GM04504 (cell line): ENCODE data around the gene CADPS.

Experiments used
- DNase-seq: peaks from one replicate; pipeline ENCODE4 v3.0.0-alpha.2; 2012; ENCODE audit warnings: low read depth

The CADPS gene

DNA sequence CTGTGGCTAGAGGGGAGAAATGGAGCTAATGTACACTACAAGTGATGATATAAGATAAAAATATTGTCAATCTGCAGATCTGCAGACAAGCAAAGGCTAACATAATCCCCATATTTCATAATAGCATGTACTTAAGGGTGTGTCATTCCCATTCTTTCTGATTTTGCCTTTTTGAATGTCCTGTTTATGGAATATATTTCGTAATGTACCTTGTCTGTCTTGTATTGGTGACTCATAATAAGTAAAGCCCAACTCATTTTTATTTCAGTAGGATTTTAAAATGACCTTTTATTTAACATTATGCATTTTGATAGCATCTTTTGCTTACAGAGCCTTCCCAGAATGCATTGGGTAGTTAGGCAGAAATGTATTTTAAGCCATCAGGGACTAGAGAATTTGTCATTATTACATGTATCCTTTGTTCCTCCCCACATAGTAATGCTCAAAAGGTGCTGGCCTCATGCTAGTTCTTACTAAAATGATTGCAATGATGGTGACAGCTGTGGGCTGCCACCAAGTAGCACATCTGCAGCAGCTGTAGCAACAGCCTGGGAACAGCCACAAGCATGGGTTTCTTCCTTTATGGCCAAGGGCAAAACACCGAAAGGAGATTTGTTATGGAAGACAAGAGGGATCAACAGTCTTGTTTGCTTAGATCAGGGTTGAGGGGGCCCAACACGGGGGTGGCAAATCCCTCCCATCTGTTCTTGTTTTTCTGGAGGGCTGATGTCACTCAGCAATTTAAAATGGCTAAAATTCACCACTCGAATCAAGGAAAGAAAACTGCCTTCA is 188.5 kb downstream of the CADPS start:
- no peak for DNase-seq

DNA sequence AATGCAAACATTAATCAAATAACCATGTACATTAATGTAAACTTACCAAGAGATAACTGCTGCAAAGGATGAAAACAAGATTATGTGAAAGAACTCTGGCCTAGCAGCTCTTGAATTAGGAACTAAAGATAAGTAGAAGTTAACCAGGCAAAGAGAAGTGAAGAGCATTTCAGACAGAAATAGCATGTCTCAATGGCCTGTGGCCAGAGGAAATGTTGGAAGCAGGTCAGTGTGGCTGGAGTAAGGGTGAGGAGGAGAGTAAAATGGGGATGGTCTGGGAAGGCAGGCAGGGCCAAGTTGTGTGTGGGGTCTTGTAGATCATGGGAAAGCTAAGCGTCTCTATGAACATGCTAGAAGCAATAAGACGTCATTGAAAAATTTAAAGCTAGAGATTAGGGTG is 192.4 kb downstream of the CADPS start:
- DNase-seq = no peak

DNA sequence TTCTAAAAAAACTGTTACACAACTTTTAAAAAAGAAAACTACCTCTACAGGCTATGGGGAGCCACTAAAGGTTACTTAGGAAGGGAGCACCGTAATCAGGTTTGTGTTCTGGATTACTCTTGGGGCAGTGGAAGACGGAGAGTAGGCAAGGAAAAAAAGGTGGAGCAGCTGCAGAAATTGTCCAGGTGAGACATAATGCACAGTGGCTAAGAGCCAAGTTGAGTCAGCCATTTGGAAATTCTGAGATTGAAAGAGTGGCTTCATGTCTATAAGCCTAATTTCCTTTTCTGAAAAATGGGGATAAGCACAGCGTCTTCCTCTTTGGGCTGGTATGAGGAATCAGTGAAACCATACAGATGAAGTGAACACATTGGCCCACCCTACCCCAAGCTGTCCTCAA is 195.2 kb downstream of the CADPS start:
- no peak for DNase-seq

DNA sequence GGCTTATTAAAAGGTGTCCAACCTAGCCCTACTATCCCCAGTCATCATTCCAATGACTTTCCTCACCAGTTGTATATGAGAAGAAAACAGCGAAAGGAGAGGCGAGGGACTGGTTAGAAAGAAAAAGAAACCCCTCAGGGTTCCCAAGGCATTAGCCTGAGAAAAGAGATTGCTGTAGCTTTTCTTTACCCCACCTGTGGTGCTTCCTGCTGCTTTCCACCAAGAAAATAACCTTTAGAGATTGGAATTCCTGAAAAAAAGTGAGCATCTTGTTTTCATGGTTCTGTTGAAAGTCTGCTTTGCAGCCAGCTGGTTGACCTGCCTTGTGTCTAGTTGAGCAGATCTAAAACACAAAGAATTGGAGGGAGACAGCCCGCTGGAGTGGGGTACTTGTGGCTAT is 196.4 kb downstream of the CADPS start:
- no peak for DNase-seq

DNA sequence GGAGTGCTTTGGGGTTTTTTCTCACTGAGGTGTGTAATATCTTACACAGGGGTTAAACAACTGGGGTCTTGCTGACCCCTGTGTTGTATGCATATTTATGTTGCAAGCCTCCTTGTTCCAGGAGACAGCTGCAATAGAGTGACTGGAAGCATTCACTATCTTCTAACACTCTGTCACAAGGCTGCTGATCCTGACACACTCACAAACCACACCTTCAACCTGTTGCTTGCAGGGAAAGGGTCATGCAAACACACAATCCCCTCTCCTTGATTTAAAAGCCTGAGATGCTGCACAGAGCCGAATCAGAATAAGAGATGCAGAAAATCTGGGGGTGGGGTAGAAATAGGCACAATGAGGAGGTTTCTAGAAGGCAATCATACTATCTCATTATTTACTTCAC is 197.3 kb downstream of the CADPS start:
- no peak for DNase-seq

DNA sequence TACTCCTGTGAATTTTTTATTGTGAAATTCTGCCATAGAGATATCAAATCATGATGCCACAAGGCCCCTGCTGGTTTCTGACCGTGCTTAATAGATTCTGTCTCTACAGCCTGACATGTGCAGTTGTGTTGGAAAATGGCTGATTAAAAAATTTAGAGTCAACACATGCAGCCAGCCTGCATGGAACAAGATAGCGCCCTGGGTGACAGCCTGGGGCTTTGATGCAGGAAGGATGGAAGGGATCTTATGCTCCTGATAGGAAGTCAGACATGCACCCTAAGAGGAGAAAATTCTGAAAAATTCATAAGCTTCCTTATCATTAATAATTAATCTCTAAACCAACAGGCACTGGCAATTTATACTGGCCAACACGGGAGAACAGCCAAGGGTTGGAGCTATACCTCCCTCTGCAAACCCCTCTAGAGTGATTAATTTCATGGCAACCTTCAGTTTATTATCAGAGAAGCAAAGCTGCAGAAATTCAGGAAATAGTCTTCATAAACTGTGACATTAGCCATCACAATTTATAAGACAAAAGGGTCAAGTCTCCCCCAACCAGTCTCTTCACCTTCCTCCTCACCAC is 198.4 kb downstream of the CADPS start:
- no peak for DNase-seq

DNA sequence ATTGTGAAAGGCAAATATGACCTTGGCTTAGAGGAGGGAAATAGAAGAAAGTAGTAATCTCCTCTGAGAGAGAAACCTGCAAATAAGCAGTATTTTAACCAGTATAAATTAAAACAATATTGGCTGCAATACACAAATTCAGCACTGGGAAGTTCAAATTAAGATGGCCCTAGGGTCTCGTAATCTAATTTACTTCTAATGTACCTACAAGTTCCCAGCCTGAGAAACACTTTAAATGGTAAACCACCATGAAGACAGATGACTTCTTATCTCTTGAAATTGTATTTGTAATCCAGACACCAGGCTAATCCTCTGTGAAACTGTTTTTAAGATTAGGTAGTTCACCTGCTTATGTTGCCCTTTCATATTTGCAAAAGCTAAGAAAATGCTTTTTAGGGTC is 199.7 kb downstream of the CADPS start:
- no peak for DNase-seq

DNA sequence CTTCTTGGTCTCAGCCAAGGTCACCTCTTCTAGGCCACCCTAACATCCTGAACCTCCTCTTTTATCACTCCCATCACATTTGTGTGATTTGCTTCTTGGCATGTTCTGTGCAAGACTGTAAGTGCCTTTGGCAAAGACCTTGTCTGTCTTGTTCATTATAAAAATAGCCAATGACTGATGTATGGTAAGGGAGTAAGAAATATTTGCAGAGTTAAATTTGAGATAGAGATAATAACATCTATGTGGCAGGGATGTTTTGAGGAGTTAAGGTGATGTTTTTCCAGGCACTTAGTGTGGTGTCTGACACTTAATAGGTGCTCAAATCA is 202.3 kb downstream of the CADPS start:
- DNase-seq = no peak

DNA sequence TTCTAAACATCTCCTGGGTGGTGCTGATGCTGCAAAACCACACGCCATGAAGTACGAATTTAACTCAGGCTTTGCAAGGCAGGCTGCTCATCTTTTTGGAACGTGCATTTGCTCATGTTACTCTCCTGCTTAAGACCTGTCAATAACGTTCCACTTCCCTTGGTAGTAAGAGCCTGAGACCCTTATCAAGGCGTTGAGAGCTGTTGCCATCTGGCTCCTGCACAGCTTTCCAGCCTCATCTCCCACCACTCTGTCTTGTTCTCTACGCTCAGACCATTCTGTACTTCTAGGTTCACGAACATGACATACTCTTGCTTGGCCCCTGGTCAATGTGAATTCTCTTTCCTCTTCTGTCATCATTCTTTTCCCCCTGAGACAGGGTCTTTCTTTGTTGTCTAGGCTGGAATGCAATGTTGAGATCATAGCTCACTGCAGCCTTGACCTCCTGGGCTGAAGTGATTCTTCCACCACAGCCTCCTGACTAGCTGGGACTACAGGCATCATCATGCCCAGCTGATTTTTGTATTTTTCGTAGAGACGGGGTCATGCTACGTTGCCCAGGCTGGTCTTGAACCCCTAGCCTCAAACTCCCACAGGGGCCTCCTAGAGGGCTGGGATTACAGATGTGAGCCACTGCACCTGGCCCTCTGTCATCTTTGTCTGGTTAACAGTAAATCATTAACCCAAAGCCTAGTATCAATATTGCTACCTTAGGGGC is 202.8 kb downstream of the CADPS start:
- no peak for DNase-seq

DNA sequence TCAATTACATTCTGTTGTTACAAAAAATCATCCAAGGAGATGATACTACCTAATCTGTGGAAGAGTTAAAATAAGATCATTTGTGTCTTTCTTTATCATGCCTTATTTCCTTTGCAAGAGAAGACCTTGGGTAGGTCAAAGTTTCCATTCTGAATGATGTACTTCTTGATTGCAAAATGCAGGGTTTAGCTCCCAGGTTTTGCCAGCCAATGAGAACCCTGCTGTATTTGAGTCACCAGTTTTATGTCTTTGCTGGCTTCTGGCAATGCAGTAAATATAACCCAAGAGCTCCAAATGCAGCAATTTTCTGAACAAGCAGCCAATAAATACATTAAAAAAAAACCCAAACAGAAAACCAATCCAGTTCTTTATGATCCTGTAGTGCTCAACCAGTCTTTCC is 204.9 kb downstream of the CADPS start:
- DNase-seq = peak; percentile 8

DNA sequence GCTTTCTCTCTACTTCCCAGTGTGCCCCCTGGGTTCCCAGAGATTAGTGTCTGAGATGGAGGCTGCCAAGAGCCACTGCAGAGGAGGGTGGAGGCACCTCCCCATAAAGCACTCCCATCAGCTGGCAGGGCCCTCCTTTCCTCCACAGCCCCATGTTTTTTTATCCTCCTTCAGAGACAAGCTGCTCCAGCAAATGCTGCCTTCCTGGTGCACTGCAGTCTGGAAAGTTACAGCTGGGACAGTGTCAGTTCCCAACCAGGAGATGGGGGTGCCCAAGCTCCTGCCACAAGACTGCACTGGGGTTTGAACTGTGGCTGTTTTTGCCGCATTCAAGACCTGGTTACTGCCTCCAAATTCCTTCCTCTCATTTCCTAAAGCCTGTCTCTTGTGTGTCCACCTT is 206.1 kb downstream of the CADPS start:
- no peak for DNase-seq

DNA sequence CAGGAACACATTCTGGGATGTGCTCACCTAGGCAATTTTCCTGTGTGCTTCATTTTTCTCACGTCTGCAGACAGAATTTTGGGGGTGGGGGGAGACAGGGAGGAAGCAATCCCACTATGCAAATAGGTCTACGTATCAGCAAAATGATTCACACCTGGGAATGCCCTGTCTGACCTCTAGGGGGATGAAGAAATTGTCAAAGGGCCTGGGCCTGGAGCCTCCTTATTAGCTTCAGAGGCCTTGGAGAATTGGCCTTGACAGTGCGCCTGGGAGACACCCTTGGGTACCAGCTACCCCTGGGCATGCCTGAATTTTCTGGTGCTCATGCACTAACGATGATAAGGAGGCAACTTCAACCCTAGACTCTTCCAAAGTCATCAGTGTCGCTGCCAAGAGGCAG is 207.5 kb downstream of the CADPS start:
- DNase-seq = no peak

DNA sequence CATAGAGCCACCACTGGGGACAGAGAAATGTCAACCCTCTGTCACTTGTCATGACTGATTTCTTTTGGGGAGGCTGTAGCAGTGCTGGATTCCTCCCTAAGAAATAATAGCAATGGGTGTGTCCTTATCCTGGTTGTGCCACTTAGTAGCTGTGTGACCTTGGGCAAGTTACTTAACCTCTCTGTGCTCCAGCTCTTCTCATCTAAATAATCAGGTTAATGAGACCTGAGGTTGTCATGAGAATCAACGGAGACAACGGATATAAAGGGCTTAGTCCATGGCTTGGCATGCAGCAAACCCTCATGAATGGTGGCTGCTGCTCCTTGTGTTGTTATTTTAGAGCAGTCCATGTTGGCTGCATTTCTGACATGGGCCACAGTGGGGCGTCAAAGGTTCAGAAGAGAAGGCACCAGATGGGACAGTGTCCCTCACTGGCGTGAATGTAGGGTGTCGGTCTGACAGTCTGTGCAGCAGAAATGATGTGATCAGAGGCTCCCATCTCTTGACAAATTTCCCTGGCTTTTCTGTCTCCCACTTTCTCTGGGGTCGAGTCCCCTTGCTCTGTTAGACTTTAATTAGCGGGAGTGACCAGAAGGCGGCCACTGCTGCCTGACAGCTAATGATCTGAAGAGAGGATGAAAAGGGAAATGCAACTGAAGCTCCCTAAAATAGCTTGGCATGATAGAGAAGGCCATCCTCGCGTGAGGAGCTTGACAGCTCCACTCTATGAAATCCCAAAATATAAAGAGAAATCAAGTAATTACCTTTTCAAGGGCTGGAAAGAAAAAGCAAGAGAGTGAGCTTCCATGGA is 209.4 kb downstream of the CADPS start:
- DNase-seq = peak; percentile 31

DNA sequence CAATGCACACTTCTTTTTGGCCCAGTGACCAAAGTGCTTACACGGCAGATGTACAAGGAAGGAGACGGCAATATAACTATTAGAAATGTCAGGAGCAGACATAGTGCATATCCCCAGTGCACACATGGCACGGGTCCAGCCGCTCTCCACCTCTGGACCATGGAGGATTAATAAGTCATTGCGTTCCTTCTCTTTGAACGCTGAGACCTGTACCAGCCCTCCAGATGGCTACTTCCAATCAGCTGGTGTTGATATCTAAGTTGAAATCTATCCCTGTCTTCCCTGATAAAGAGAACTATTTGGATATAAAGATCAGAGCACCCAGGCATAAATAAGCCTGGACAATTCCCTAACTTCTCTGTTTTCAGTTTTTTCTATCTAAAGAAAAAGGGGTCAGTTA is 212.5 kb downstream of the CADPS start:
- no peak for DNase-seq

DNA sequence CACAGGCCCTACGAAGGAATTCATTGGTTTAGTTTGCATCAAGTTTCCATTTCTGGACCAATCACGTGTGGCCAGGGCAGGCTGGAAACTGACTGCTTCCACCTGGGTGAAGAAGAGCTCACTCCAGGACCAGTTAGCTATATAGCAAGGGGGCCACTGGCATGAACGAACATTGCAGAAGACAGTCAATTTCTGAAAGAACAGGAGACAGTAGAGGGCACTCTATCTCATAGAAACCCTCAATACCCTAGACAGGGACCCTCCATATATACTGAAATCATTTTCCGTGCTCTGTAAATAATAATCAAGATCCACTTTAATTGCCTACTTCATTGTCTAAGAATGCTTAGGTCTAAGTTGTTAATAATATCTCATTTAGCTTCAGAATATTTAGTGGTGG is 215.6 kb downstream of the CADPS start:
- DNase-seq = no peak

DNA sequence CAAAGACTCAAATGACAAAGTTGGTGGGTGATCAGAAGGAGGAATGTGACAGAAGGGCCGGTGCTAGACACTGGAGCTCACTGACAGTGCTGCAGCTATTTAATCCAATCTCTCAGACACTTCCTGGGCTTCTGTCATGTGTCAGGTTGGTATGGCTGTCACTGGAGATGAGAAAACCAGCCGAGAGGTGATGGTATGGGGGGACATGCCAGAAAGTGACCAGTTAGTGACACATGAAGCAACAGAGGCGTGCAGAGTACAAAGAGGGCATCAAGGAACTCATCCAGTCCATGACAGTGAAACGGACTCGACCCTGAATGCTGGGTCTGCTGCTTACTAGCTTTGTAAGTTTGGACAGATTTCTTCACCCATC is 219.5 kb downstream of the CADPS start:
- DNase-seq = no peak

DNA sequence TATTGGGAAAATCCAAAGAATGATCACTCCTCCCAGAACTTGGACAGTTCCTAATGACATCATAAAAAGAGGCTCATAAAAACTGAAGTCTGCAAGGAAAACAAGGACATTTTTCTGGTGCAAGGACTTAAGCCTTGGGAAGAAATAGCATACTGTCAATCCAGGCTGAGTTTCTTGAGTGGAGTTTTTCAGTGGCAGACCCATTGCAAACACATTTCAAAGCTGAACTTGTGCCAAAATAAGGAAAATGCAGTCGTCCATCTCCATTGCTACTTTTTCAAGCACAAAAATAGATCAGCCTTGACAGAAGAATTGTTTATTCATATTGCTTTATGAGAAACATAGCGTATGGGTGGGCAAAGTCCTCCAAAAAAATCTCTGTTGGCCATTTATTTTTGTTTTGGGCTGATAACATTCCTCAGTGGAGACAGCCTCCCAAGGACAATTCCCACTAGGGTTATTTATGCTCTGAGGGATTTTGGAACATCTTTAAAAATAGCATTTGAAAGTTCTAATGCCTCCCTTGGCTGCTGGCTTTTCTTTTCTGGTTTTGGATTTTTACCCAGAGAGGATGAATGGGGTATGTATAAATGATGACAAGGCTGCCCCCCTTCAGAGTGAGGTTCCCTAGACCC is 220.0 kb downstream of the CADPS start:
- no peak for DNase-seq

DNA sequence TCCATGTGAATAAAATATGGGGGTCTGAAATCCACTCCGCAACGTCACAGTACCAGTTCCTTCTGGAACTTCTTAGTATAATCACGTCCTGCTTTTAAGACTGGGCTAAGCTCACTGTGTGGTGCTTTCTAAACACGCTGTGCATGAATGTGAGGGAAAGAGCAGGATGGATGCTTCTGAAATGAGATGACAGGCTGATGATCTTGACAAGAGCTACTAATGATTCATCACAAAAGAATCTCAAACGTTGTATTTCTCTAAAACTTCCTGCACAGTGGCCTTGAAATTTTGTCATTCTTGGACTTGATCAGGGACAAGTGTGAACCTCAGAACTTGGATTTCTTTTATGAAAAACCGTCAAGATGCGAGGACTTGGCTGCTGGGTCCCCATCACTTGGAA is 221.4 kb downstream of the CADPS start:
- DNase-seq = no peak

DNA sequence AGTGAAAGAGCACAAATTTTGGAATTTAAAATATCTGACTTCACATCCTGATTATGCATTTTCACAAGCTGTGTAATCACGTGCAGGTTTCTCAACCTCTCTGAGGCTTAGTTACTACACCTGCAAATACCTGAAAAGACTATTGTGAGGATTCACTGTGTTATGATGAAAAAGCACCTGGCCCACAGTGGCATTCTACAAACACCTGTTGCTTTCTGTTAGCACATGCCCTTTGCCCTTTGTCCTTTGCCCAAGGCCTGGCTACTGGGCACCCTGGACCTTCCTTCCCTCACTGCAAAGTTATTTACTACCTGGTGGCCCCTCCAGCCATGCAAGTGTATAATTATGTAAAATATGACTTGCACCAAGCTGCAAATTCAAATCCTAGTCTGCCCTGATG is 227.5 kb downstream of the CADPS start:
- no peak for DNase-seq

DNA sequence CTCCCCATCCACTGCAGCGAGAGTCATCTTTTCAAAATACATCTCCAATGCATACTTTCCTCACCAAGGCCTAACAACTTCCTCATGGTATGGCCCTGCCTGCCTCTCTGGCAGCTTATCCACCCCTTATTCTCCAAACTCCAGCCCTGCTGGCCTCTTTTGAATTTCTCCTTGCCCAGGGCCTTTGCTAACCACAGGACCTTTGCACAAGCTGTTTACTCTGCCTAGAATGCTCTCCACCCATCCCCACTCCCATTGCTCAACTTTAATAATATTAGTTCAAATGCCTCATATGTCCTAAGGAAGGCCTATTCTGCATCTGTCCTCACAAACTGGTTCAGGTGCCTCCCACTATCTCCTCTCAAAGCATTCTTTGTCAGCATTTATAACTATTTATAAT is 230.7 kb downstream of the CADPS start:
- DNase-seq = no peak

DNA sequence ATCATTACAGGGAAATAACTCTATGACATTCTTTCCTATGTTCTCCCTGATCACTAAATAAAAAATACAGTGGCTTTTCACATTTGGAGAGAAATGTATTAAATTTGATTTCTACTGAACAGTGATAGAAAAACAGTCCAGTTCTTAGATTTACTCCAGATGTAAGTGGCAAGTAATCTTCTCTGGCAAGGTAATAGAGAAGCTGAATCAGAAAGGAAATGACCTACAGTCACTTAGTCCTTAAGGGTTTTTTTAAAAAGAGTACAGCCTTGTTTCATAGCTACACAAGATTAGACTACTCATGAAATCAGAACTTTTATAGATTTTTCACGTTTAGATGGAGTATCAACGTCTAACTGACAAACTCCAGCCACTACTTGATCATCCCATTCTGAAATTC is 236.9 kb downstream of the CADPS start:
- no peak for DNase-seq

DNA sequence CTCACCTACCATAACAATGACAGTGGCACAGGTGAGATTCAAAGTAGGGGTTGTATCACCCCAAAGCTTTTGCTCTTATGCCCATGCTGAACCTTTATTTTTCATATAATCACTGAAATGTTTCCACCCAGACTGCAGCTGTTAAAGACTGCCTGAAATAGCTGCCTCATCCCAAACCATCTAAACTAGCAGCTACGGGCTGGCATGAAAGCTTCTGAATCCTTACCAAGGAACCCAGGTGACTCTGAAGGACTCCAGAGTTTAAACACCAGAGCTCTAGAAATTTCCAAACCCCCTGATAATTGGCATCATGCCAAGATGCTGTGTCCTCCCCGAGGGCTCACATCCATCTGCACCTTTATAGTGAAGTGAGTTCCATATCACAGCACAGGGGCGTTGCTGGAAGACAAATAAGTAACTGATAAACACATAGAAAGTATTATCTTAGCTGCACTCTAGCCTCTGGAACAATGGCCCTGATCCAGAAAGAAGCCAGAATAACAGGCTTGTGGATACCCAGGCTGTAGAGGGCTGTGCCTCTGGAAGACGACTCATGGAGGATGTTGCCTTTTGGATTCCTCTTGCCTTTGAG is 238.9 kb downstream of the CADPS start:
- DNase-seq = no peak
